Astrocyte (in vitro differentiated cells and primary cell): ENCODE measurements around the gene RABGAP1L. TPM values are rescaled to one million over a fixed set of nuclear protein-coding genes. Genes with fewer than 3 reads are reported as not detected.
A peak's percentile ranks its signal among the peaks of the same experiment; 100 is the strongest.

Experiments used
- DNase-seq: peaks from one replicate; pipeline ENCODE4 v3.0.0-alpha.2; 2010; ENCODE audit warnings: low read depth
- FAIRE-seq: peaks from 2 replicates; lab custom pipeline; 2011; peaks lifted over from hg19 to GRCh38; lab: Jason Lieb, UNC
- H2AFZ ChIP-seq: 2 replicates; pipeline ENCODE4 v1.6.0; 2012; ENCODE audit warnings: low read depth, low read length, inconsistent platforms
- H3K27ac ChIP-seq: 2 replicates; pipeline ENCODE4 v1.5.1; 2011; ENCODE audit warnings: low read depth, low read length, inconsistent platforms
- H3K27me3 ChIP-seq: 2 replicates; pipeline ENCODE4 v1.6.0; 2011; ENCODE audit warnings: low read length, inconsistent platforms; ENCODE audit not compliant: insufficient read depth
- H3K36me3 ChIP-seq: 2 replicates; pipeline ENCODE4 v1.5.1; 2011; ENCODE audit warnings: low read length, inconsistent platforms; ENCODE audit not compliant: insufficient read depth
- H3K4me1 ChIP-seq: 2 replicates; pipeline ENCODE4 v1.5.1; 2011; ENCODE audit warnings: low read length, inconsistent platforms; ENCODE audit not compliant: insufficient read depth
- H3K4me2 ChIP-seq: 2 replicates; pipeline ENCODE4 v1.6.0; 2012; ENCODE audit warnings: low read length, inconsistent platforms
- H3K4me3 ChIP-seq: 2 replicates; pipeline ENCODE4 v1.5.1; 2011; ENCODE audit warnings: low read depth, mild to moderate bottlenecking, low read length, inconsistent platforms; ENCODE audit not compliant: insufficient read depth
- H3K79me2 ChIP-seq: 2 replicates; pipeline ENCODE4 v1.6.0; 2012; ENCODE audit warnings: mild to moderate bottlenecking, low read length, inconsistent platforms; ENCODE audit not compliant: insufficient read depth
- H3K9ac ChIP-seq: 2 replicates; pipeline ENCODE4 v1.6.0; 2012; ENCODE audit warnings: mild to moderate bottlenecking, low read length, inconsistent platforms
- H3K9me3 ChIP-seq: 2 replicates; pipeline ENCODE4 v1.5.1; 2012; ENCODE audit warnings: low read depth, mild to moderate bottlenecking, low read length, inconsistent platforms; ENCODE audit not compliant: insufficient read depth
- H4K20me1 ChIP-seq: 2 replicates; pipeline ENCODE4 v1.6.0; 2012; ENCODE audit warnings: low read length, inconsistent platforms; ENCODE audit not compliant: insufficient read depth
- H3K27ac Mint-ChIP-seq: one replicate; pipeline ENCODE4 v1.8.0; 2021; ENCODE audit warnings: mild to moderate bottlenecking, mixed read lengths; ENCODE audit not compliant: unreplicated experiment
- H3K27me3 Mint-ChIP-seq: one replicate; pipeline ENCODE4 v1.8.0; 2021; ENCODE audit warnings: low read depth, mixed read lengths; ENCODE audit not compliant: unreplicated experiment
- H3K36me3 Mint-ChIP-seq: one replicate; pipeline ENCODE4 v1.8.0; 2021; ENCODE audit warnings: low read depth, mixed read lengths; ENCODE audit not compliant: unreplicated experiment
- H3K4me1 Mint-ChIP-seq: one replicate; pipeline ENCODE4 v1.8.0; 2021; ENCODE audit warnings: low read depth, mixed read lengths; ENCODE audit not compliant: unreplicated experiment
- H3K4me3 Mint-ChIP-seq: one replicate; pipeline ENCODE4 v1.8.0; 2021; ENCODE audit warnings: mild to moderate bottlenecking, moderate library complexity, mixed read lengths; ENCODE audit not compliant: unreplicated experiment
- H3K9me3 Mint-ChIP-seq: one replicate; pipeline ENCODE4 v1.8.0; 2021; ENCODE audit warnings: mild to moderate bottlenecking, mixed read lengths; ENCODE audit not compliant: unreplicated experiment
- CTCF ChIP-seq: IDR thresholded peaks from 2 replicates; pipeline ENCODE4 v1.5.1; 2011; ENCODE audit warnings: low read depth, mild to moderate bottlenecking, inconsistent platforms, low read length, moderate library complexity; ENCODE audit not compliant: insufficient read depth
- EZH2 ChIP-seq: IDR thresholded peaks from 2 replicates; pipeline ENCODE4 v1.6.1; 2012; ENCODE audit warnings: mild to moderate bottlenecking, low read length, inconsistent platforms; ENCODE audit not compliant: insufficient read depth
- total RNA-seq: library from RNA; stranded (reverse); gene quantifications from 2 replicates; pipeline ENCODE4 v1.2.1, GENCODE V29; 2021

The RABGAP1L gene
- total RNA-seq, 1 donor from 2014 or later: 40.2 TPM

- H3K4me1 ChIP-seq: peaks cover 19% of the 10 kb centered on the region
- no peak for TF ChIP-seq CTCF
- no peak for TF ChIP-seq EZH2
- no peaks in the 10 kb centered on the region for H3K36me3 ChIP-seq
- no peaks in the 10 kb centered on the region for H3K9me3 ChIP-seq
- peaks cover 10% of the 10 kb centered on the region for H3K79me2 ChIP-seq
- H4K20me1 ChIP-seq: no peaks in the 10 kb centered on the region
- H3K27ac ChIP-seq: no peak overlapping the region
- DNase-seq (peak; percentile 57), FAIRE-seq (no peak)
- Mint-ChIP-seq H3K27ac (no peak overlapping the region), H3K36me3 (no peaks in the 10 kb centered on the region), H3K4me3 (no peak overlapping the region), H3K27me3 (no peaks in the 10 kb centered on the region), H3K9me3 (no peaks in the 10 kb centered on the region), H3K4me1 (peaks cover 4% of the 10 kb centered on the region)
- H2AFZ ChIP-seq: no peak overlapping the region
- H3K27me3 ChIP-seq: no peaks in the 10 kb centered on the region
- no peak overlapping the region for H3K4me2 ChIP-seq
- H3K9ac ChIP-seq: no peak overlapping the region
- H3K4me3 ChIP-seq: no peak overlapping the region
Measured at GRCh38 chr1:174995916-174996315, 836.6 kb downstream of the RABGAP1L start.

DNA sequence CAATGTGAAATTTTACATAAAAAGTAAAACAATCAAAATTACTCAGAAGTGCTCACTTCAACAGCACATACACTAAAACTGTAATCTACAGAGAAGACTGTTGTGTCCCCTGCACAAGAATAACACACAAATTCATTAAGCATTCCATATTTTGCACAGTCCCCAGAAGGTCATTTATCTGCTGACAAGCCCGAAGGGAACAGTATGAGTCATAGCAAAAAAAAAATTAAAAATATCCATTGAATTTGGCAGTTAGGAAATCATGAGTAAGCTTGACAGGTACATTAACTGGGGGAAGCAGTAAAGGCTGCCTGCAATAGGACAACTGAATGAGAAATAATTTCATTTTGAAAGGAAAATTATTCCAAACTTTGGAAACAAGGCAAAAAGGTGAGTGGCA lies 837.2 kb downstream of the RABGAP1L start:
- Mint-ChIP-seq H3K27ac (no peak overlapping the region), H3K9me3 (no peaks in the 10 kb centered on the region)
- FAIRE-seq: no peak

More for the DNA sequence above, 837.2 kb downstream of the RABGAP1L start:
- H3K27me3 ChIP-seq: no peaks in the 10 kb centered on the region
- H3K4me3 Mint-ChIP-seq: no peak overlapping the region
- peaks cover 3% of the 10 kb centered on the region for H4K20me1 ChIP-seq
- no peak overlapping the region for H3K9ac ChIP-seq
- H3K27ac ChIP-seq: no peak overlapping the region
- no peak overlapping the region for H3K4me3 ChIP-seq
- no peak overlapping the region for H2AFZ ChIP-seq
- no peaks in the 10 kb centered on the region for H3K9me3 ChIP-seq
- DNase-seq: peak; percentile 51
- no peak for TF ChIP-seq CTCF
- no peak for TF ChIP-seq EZH2
- H3K4me1 ChIP-seq: peaks cover 19% of the 10 kb centered on the region
- H3K27me3 Mint-ChIP-seq: no peaks in the 10 kb centered on the region
- no peaks in the 10 kb centered on the region for H3K36me3 ChIP-seq
- H3K4me1 Mint-ChIP-seq: peaks cover 4% of the 10 kb centered on the region
- H3K79me2 ChIP-seq: peaks cover 16% of the 10 kb centered on the region
- no peak overlapping the region for H3K4me2 ChIP-seq
- H3K36me3 Mint-ChIP-seq: no peaks in the 10 kb centered on the region
